HG03571 (cell line): Measurements from ENCODE around the gene SEC24D.
"Not testable (repeated sequence)": the region's sequence is repeated elsewhere in the genome, so short reads cannot be mapped to it uniquely, and the experiment has no call there.

Experiments
- ATAC-seq: cut with Tn5 transposase; IDR thresholded peaks from one replicate; pipeline ENCODE4 v1.9.1; 2021; ENCODE audit not compliant: unreplicated experiment

The SEC24D gene, protein sequence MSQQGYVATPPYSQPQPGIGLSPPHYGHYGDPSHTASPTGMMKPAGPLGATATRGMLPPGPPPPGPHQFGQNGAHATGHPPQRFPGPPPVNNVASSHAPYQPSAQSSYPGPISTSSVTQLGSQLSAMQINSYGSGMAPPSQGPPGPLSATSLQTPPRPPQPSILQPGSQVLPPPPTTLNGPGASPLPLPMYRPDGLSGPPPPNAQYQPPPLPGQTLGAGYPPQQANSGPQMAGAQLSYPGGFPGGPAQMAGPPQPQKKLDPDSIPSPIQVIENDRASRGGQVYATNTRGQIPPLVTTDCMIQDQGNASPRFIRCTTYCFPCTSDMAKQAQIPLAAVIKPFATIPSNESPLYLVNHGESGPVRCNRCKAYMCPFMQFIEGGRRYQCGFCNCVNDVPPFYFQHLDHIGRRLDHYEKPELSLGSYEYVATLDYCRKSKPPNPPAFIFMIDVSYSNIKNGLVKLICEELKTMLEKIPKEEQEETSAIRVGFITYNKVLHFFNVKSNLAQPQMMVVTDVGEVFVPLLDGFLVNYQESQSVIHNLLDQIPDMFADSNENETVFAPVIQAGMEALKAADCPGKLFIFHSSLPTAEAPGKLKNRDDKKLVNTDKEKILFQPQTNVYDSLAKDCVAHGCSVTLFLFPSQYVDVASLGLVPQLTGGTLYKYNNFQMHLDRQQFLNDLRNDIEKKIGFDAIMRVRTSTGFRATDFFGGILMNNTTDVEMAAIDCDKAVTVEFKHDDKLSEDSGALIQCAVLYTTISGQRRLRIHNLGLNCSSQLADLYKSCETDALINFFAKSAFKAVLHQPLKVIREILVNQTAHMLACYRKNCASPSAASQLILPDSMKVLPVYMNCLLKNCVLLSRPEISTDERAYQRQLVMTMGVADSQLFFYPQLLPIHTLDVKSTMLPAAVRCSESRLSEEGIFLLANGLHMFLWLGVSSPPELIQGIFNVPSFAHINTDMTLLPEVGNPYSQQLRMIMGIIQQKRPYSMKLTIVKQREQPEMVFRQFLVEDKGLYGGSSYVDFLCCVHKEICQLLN

DNA sequence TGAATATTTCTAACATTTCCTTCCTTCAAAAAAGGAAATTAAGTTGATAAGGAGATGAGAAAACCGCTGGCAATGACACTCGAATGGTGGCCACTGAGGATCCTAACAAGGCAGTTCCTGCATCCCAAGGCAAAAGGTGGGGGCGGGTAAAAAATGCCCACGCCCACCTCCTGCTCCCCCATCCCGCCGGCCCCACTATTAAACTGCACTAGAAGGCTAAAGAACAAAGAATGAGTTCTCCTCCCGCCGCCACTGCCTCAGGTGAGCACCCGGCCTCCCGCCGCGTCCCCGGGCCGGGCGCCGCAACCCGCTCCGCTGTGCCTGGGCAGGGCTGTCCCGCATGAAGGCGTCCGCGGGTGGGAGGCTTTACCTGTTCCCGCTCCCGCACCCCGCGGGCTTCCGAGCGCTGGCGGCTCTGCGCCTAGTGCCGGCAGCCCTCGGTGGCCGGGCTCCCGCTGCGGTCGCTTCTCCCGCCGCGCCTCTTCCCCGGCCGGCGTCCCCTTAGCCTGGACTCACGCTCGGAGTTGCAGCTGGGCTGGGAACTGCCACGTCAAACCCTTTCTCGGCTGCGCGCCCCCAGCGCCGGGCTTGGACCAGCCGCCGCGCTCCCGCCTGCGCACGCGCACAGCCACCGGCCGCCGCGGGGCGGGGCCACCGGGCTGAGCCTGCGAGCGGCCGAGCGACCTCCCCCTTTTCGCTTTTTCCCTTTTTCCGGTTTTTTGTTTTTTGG, at the start of gene SEC24D:
SEC24D (minus strand) TSS at position 556 of the 730 bp plus-strand sequence. CDS start 2,430 bp downstream, outside the sequence.
- peak; percentile 76 for ATAC-seq

DNA sequence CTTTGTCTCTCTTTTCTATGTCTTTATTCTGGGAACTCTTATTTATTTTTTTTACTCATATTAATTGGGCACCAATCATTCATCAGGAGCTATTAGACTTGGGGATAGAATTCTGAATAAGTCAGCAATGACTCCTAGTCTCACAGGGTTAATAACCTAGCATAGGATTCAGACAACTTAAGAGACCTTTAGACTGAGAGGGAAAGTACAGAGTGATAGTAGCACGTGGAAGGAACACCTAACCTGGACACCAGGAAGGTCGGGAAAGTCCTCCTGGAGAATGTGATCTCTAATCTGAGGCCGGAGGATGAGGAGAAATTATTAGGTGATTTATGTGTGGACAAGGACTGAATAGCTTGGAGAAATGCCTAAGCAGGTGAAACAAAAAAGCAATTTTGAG, 48.8 kb upstream of the SEC24D start:
- no peak for ATAC-seq

DNA sequence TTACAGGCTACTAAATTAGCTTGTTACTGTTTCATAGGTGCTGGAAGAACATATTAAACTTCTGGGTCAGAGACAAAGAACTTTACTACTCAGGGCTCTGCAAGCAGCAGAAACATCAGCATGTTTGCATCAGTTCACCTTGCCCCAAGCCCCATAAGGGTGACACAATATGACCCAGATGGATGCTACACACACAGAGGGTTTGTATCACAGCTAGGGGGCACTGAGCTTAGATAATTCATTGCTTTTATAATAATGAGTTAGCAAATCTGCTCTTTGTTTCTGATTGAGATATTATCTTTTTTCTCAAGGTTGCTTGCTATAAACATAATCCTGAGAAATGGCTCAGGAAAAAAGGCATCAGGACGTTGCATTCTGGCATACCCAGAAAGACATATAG, 47.9 kb upstream of the SEC24D start:
- no peak for ATAC-seq

DNA sequence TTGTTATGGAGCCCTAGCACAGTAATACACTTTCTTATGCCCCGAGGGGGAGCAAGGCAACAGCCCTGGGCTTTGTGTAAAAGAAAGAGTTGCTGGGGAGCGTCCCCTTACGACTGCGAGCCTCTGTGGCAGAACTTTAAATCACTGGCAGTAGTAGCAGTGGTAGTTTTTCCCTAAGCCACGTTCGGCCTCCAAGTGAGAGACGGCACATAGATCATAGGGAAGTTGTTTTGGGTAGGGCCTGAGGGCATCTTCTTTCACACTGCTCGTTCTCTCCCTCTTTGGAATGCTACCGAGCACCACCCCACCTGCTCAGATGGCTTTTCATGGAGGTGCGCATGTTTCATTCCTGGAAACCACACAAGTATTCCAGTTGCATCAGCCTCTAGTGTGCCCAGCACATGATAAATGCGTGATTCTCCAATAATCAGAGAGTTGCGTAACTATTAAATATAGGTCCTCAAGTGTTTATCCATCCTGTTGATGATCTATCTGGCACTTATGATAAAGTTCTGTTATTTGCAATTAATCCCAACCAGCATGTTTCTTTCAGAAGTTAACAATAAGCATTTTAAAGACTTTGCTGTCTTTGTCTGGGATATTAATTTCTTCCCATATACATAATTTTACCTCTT, 45.7 kb upstream of the SEC24D start:
- ATAC-seq: no peak

DNA sequence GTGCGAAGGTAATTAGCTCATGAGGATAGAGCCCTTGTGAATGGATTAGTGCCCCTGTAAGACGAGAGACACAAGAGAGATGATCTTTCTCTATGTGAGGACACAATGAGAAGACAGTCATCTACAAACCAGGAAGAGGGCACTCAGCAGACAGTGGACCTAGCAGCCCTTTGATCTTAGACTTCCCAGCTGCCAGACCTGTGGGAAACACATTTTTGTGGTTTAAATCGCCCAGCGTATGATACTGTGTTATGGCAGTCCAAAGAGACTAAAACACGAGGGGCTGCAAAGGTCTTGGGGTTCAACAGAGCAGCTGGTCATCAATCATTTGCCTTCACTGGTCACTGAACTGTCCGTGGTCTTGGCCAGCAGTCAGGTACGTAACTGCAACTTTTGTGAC, 43.5 kb upstream of the SEC24D start:
- ATAC-seq: no peak

DNA sequence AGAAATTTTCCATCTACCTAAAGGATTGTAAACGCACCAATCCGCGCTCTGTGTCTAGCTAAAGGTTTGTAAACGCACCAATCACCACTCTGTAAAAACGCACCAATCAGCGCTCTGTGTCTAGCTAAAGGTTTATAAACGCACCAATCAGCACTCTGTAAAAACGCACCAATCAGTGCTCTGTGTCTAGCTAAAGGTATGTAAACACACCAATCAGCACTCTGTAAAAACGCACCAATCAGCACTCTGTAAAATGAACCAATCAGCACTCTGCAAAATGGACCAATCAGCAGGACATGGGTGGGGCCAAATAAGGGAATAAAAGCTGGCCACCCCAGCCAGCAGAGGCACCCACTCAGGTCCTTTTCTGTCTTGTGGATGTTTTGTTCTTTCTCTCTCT, 42.6 kb upstream of the SEC24D start:
- not testable (repeated sequence) for ATAC-seq

DNA sequence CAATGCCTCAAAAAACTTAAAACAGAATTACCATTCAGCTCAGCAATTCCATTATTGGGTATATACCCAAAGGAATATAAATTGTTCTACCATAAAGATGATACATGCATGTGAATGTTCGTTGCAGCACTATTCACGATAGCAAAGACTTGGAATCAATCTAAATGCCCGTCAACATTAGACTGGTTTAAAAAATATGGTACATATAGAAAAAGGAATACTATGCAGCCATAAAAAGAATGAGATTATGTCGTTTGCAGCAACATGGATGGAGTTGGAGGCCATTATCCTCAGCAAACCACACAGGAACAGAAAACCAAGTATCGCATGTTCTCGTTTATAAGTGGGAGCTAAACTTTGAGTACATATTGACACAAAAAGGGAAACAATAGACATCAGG, 41.9 kb upstream of the SEC24D start:
- no peak for ATAC-seq

DNA sequence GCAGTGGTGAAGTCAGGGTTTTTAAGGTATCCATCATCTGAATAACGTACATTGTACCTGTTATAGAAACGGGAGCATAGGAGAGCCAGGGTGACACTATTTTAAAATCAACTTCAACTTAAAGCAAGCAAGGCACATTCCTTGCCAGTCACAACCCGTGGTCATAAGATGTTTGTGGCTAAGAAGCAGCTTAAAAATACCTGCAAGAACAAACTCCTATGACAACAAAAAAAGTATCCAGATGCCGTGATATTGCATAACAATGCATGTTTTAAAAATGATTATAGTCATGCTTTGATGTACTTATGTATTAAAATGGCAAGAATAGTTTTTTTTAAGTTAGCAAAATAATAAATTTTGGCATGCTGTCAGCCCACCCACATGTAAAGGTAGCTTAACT, 36.3 kb upstream of the SEC24D start:
- ATAC-seq: no peak

DNA sequence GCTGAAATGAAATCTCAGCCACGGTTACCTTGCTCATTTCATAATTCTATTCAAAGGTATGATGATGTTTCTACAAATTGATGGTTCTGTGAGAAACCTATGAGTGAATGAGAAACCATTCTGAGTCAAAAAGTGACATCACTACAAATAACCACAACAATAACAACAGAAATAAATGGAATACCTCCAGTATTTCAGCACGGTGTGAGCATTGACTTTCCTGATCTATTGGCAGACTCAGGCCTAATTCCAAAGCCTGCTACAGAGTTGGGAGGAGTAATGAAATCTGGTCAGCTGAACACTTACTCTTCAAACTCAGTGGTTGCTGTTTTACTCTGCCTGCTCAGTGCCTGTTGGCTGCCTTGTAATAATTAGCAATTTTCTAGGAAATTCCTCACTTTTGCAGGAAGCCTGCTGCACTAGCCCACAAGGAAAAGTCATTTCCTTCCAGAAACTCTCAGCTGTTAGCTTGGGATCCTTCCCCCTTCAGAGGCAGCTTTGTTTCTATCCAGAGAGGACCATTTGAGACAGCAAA, 33.9 kb upstream of the SEC24D start:
- no peak for ATAC-seq

DNA sequence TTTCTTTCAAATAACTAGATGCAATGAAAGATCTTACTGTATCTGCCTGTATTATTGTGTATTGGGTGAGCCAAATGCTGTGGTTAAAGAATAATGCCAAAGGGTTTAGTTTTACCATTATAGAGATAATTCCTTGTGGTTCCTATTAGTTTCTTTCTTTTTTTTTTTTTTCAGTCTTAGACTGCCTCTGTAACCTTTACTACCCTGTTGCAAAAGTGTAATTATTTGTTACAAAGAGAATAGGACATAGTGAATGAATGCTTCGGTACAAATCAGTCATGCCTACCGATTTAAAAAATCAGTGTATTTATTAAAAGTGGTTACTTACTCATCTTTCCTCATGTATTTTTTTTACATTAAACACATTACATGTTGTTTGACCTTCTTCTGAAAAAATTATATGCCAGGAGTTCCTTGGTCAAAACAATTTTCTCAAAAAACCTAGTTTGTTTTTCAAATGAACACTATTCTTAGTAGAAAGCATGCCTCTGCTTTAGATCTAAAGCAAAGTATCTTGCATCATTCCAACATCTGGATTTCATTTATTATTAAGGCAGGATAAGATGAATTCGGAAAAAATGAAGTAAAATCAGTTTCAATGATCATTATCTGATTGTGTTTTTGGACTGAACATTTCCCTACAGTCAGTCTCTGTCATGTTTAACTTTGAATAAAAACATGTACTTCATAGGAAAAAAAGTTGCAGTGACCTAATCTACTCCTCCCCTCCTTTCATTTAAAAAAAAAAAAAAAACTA, 31.6 kb upstream of the SEC24D start:
- ATAC-seq: no peak

DNA sequence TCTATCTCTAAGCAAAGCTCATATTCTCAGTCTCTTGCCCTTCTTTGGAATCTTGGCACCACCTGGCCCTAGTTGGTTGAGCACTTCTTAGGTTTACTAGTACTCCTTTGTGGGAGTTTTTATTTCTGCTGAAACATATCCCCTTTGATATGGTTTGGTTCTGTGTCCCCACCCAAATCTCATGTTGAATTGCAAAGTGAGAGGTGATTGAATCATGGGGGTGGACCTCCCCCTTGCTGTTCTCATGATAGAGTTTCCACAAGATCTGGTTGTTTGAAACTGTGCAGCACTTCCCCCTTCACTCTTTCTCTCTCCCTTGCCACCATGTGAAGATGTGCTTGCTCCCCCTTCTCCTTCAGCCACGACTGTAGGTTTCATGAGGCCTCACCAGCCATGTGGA, 30.5 kb upstream of the SEC24D start:
- no peak for ATAC-seq

DNA sequence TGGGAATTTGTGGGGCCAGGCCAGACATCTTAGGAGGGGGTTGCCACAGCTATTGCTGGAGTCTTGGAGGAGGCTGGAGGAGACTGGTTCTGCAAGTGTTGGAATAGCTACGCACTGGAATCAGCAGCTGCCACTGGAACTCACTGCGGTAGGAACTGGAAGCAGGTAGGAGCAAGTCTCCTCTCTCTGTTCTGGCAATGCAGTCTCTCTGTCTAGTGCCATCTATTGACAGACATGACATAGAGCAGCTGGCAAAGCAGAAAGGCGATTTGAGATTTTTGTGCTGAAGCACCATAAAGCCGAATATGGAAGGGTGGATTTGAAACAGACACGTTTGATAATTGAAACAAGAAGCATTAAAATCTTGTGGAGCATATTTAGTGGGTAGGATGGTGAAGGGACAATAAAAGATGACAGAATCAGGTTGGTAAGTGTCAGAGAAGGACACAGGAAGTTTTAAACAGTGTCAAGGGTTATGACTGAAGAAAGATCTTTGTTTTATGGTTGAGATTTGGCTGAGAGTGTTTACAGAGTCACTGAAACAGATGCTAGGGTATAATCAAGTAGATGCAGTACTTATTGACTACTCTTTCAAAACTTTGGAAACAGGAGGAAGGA, 29.3 kb upstream of the SEC24D start:
- peak; percentile 72 for ATAC-seq

DNA sequence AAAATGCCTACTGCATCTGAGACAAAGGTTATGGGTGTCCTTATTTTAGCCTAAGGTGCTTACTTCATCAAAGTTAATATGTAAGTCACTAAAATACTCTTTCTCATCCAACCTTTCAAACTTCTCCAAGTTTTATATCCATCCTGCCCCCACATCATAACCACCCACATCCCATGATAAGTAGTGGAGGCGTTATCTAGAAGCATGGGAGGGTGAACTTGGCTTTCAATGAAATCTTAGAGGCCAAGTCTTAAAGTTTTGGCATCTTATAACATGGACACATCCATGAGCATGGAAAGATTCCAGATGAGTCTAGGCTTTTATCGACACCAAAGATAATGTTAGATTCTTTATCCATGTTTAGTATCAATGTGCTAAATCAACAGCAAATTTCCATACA, 22.9 kb upstream of the SEC24D start:
- no peak for ATAC-seq

DNA sequence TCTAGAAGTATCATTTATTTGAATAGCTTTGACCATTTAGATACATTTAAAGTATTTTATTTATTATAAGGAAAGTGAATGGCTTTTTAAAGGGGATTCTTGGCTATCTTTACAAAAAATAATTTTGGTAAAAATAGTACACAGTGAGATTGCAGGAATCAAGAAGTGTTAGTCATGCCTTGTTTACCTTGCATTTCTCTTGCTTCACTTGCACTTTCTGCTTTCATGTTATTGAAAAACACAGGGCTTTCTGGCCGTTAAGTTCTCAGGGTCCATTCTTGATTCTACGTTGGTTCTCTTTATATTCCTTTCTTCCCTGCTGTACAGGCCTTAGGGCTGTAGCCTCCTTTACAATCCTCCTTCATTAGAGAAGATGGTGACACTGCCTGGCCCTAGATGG, 21.8 kb upstream of the SEC24D start:
- no peak for ATAC-seq

DNA sequence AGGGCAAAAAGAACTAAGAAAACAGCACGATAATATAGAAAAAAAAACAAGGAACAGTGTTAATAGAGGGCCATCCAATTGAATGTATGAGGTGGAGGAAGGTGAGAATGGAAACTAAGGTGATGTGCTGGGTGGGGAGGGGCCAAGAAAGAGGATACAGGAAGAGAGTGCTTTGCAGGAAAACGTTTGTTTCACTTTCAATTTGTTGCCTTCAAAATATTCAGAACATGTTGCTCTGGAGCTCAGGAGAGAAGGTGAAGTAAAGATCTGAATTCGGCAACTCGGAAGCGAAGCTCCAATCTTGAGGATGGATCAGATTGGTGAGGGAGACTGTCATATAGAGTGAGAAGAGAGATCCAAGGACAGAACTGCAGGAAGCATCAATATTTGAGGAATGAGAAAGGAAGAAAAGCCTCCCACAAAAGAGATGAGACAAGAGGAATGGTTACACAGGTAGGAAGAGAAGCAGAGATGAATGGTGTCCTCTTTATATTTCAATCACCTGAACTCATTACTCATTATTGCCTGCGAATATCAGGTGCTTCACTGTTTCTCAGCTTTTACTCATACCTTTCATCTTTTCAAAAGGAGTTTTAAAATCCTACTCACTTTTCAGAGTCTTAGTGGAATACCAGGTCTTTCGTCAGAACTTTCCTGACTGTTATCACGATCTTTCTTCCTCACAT, 14.7 kb upstream of the SEC24D start:
- peak; percentile 85 for ATAC-seq

DNA sequence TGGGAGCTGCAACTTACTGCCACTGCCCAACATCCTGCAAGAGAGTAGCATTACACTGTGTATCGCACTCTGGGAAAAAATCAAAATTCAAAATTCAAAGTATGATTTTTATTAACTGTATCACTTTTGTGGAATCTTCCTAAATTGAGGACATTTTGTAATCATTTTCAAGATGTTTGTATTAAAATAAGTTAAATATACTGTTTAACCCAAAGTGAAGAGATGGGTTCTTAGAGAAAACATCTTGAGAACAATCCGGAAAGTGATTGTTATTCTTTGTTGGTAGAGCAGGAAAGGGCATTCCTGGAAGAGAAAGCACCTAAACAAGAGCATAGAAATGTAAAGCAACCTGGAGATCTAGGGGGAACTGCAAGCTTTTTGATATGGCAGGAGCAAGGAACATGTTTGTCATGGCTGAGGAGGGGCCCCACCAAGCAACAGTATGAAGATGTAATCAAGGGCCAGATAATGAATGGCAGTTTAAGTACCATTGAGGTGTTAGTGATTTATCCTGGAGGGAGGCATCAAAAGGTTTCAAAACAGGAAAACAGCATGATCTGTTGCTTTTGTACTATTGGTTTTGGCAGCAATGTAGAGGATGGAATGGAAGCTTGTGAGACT, 14.1 kb upstream of the SEC24D start:
- ATAC-seq: no peak

DNA sequence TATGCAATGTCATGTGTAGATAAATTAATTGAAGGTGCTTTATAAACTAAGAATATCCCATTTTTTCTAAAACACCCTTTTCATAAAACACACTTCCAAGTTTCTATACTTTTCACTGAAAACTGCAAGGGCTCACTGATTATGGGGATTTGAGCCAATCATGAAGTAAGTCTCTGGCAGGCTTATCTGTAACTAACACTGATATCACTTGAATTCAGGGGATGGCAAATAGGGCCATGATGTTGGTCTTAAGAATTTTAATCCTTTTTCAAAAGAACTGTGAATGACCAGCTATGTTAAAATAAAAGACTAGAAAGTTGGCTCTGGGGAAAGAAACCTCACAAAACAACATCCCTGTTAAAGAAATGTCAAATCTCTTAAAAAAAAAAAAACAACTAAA, 13.0 kb upstream of the SEC24D start:
- no peak for ATAC-seq

DNA sequence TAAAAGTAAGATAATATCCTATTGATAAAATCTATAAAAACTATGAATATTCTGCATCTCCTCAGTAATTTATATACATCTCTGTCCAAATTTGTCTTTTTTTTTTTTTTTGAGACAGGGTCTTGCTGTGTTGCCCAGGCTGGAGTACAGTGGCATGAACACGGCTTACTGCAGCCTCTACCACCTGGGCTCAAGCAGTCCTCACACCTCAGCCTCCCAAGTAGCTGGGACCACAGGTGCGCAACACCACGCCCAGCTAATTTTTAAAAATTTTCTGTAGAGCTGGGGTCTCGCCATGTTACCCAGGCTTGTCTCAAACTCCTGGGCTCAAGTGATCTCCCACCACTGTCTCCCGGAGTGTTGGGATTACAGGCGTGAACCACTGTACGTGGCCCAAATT, 12.3 kb upstream of the SEC24D start:
- no peak for ATAC-seq
